ENCODE data around the gene CD40. TPM values are rescaled to one million over a fixed set of nuclear protein-coding genes. Genes with fewer than 3 reads are reported as not detected.

CD40 gene
- polyA plus RNA-seq, 3 donors: 14.4 to 26.1 (median 18.8) TPM

GRCh38 chr20:46128310-46129151 lies 10.4 kb downstream of the CD40 start:
- Mint-ChIP-seq H3K4me1 (peaks cover 4% of the 10 kb centered on the region), H3K27me3 (ENCODE audit: low read depth in 3 of 3) (peaks cover 28 to 45% (median 31%) of the 10 kb centered on the region in 3 donors), H3K9me3 (peaks cover 0 to 2% (median 0%) of the 10 kb centered on the region in 7 donors), H3K4me3 (no peak overlapping the region), H3K27ac (no peak overlapping the region), H3K36me3 (peaks cover 11 to 24% of the 10 kb centered on the region in 2 donors)
- H4K20me1 ChIP-seq (ENCODE audit: insufficient read depth, low read length): peaks cover 6% of the 10 kb centered on the region
- H3K79me2 ChIP-seq (ENCODE audit: insufficient read depth, low read length): no peaks in the 10 kb centered on the region
- H3K4me2 ChIP-seq (replicated peaks; ENCODE audit: extremely low read depth, low read length, poor library complexity, severe bottlenecking): no peak overlapping the region
- 90% methylated on average over 8 of the region's 16 CpGs for WGBS (ENCODE audit: insufficient coverage)
- no peak overlapping the region for H3K9ac ChIP-seq (ENCODE audit: insufficient read depth, low read length, poor library complexity, severe bottlenecking)
- H3K27me3 ChIP-seq (ENCODE audit: control insufficient read depth in 2 of 2, insufficient read depth in 2 of 2, low read length in 2 of 2): peaks cover 0 to 7% of the 10 kb centered on the region in 2 donors
- H3K36me3 ChIP-seq (replicated peaks in 1 of 2; ENCODE audit: control insufficient read depth in 1 of 2, insufficient read depth in 2 of 2, low read length in 2 of 2): peaks cover 0 to 6% of the 10 kb centered on the region in 2 donors
- no peak for DNase-seq
- H3K27ac ChIP-seq (ENCODE audit: low read depth in 1 of 2, low read length in 2 of 2): no peak overlapping the region
- no peaks in the 10 kb centered on the region for H3K4me1 ChIP-seq (ENCODE audit: control insufficient read depth in 1 of 2, insufficient read depth in 2 of 2, low read length in 2 of 2)
- no peak overlapping the region for H3K4me3 ChIP-seq (replicated peaks in 1 of 3; ENCODE audit: low read depth in 2 of 3, low read length in 3 of 3)
- peak; percentile 63 for TF ChIP-seq CTCF (IDR thresholded peaks at IDR 0.05)
- no peaks in the 10 kb centered on the region for H3K9me3 ChIP-seq (replicated peaks in 1 of 2; ENCODE audit: control insufficient read depth in 1 of 2, insufficient read depth in 1 of 2, low read length in 2 of 2)
- H2AFZ ChIP-seq (ENCODE audit: insufficient read depth, low read depth, low read length, poor library complexity, severe bottlenecking): no peak overlapping the region
- intact Hi-C loops (cut with micrococcal nuclease): no loop called here

- no peaks in the 10 kb centered on the region for H3K9me3 ChIP-seq (replicated peaks in 1 of 2; ENCODE audit: control insufficient read depth in 1 of 2, insufficient read depth in 1 of 2, low read length in 2 of 2)
- peaks cover 0 to 7% of the 10 kb centered on the region in 2 donors for H3K27me3 ChIP-seq (ENCODE audit: control insufficient read depth in 2 of 2, insufficient read depth in 2 of 2, low read length in 2 of 2)
- Mint-ChIP-seq H3K4me1 (peaks cover 4% of the 10 kb centered on the region), H3K27ac (no peak overlapping the region), H3K9me3 (peaks cover 0 to 2% (median 0%) of the 10 kb centered on the region in 7 donors), H3K4me3 (no peak overlapping the region), H3K36me3 (peaks cover 0 to 14% of the 10 kb centered on the region in 2 donors), H3K27me3 (ENCODE audit: low read depth in 3 of 3) (peaks cover 30 to 44% (median 34%) of the 10 kb centered on the region in 3 donors)
- no peak overlapping the region for H2AFZ ChIP-seq (ENCODE audit: insufficient read depth, low read depth, low read length, poor library complexity, severe bottlenecking)
- no peak overlapping the region for H3K9ac ChIP-seq (ENCODE audit: insufficient read depth, low read length, poor library complexity, severe bottlenecking)
- 96% methylated on average over 3 of the region's 5 CpGs for WGBS (ENCODE audit: insufficient coverage)
- H3K79me2 ChIP-seq (ENCODE audit: insufficient read depth, low read length): no peaks in the 10 kb centered on the region
- H3K4me3 ChIP-seq (replicated peaks in 1 of 3; ENCODE audit: low read depth in 2 of 3, low read length in 3 of 3): no peak overlapping the region
- no peaks in the 10 kb centered on the region for H3K36me3 ChIP-seq (replicated peaks in 1 of 2; ENCODE audit: control insufficient read depth in 1 of 2, insufficient read depth in 2 of 2, low read length in 2 of 2)
- no peak overlapping the region for H3K27ac ChIP-seq (ENCODE audit: low read depth in 1 of 2, low read length in 2 of 2)
- no peak overlapping the region for H3K4me2 ChIP-seq (replicated peaks; ENCODE audit: extremely low read depth, low read length, poor library complexity, severe bottlenecking)
- peaks cover 6% of the 10 kb centered on the region for H4K20me1 ChIP-seq (ENCODE audit: insufficient read depth, low read length)
- no peaks in the 10 kb centered on the region for H3K4me1 ChIP-seq (ENCODE audit: control insufficient read depth in 1 of 2, insufficient read depth in 2 of 2, low read length in 2 of 2)
- TF ChIP-seq CTCF (IDR thresholded peaks at IDR 0.05): no peak
- intact Hi-C loops (cut with micrococcal nuclease): loop anchor here (5.0 to 10.0 kb wide), 3 partner anchors 197 to 555 kb away; partner anchors contain the start of gene TP53RK (in 1 of the 2)
- DNase-seq: no peak
Observed at GRCh38 chr20:46129955-46130481, 11.9 kb downstream of the CD40 start.

Measured in CD14-positive monocyte (primary cell).